Activated CD4-positive, alpha-beta T cell treated with anti-CD3 and anti-CD28 coated beads, Interleukin-2, amount 50 U/mL, for 16 hours (primary cell): ENCODE results near the gene NFIC.

Experiments used
- DNase-seq: peaks from one replicate; pipeline ENCODE4 v3.0.0-alpha.2; 2020

Gene NFIC

GRCh38 chr19:3474010-3474409 is 107.6 kb downstream of the NFIC start:
- no peak for DNase-seq

- DNase-seq: no peak
These were observed 108.2 kb downstream of the NFIC start for GRCh38 chr19:3474614-3475013.

GRCh38 chr19:3475449-3475848 is 109.1 kb downstream of the NFIC start:
- no peak for DNase-seq

- DNase-seq: no peak
These were observed 110.4 kb downstream of the NFIC start for GRCh38 chr19:3476830-3477229.

GRCh38 chr19:3477506-3477905 is 111.1 kb downstream of the NFIC start:
- DNase-seq: no peak

GRCh38 chr19:3477951-3478350 is 111.6 kb downstream of the NFIC start:
- no peak for DNase-seq

- no peak for DNase-seq
These were observed 112.2 kb downstream of the NFIC start for GRCh38 chr19:3478409-3479176.

- DNase-seq: peak; percentile 37
These were observed 112.9 kb downstream of the NFIC start for GRCh38 chr19:3479177-3479833.

GRCh38 chr19:3479834-3480215 is 113.4 kb downstream of the NFIC start:
- peak; percentile 22 for DNase-seq

- no peak for DNase-seq
These were observed 114.2 kb downstream of the NFIC start, which contains the start of gene SMIM24 for GRCh38 chr19:3480383-3481091. SMIM24 (minus strand) TSS chr19:3480525; CDS start chr19:3480463, 62 bp downstream.

- DNase-seq: no peak
These were observed 115.1 kb downstream of the NFIC start for GRCh38 chr19:3481241-3482090.

- no peak for DNase-seq
These were observed 116.3 kb downstream of the NFIC start for GRCh38 chr19:3482507-3483225.

GRCh38 chr19:3483226-3483628 is 116.8 kb downstream of the NFIC start, which contains the start of gene SMIM44:
SMIM44 (minus strand) TSS chr19:3483441; CDS start chr19:3483403, 38 bp downstream.
- no peak for DNase-seq

GRCh38 chr19:3491396-3492119 is 125.2 kb downstream of the NFIC start:
- DNase-seq: no peak

GRCh38 chr19:3492131-3492839 is 125.9 kb downstream of the NFIC start:
- no peak for DNase-seq

- DNase-seq: no peak
These were observed 126.5 kb downstream of the NFIC start for GRCh38 chr19:3492919-3493318.

- no peak for DNase-seq
These were observed 127.3 kb downstream of the NFIC start for GRCh38 chr19:3493651-3494050.

- peak; percentile 54 for DNase-seq
These were observed 127.7 kb downstream of the NFIC start for GRCh38 chr19:3494051-3494450.

- DNase-seq: peak; percentile 46
These were observed 128.2 kb downstream of the NFIC start for GRCh38 chr19:3494559-3494958.
